ENCODE data around the gene GLP2R. TPM values are rescaled to one million over a fixed set of nuclear protein-coding genes. Genes with fewer than 3 reads are reported as not detected.

GLP2R gene
- total RNA-seq, 2 donors from 2014 or later: not detected

- DNase-seq (no peak), ATAC-seq (replicated peaks in 1 of 2) (no peak)
- H3K36me3 Mint-ChIP-seq (ENCODE audit: insufficient read depth in 2 of 2): no peaks in the 10 kb centered on the region
- H3K4me1 Mint-ChIP-seq (ENCODE audit: low read depth): no peaks in the 10 kb centered on the region
- H3K27ac Mint-ChIP-seq: no peak overlapping the region
- H3K4me3 Mint-ChIP-seq: no peak overlapping the region
- H3K9me3 Mint-ChIP-seq: peaks cover 0 to 4% of the 10 kb centered on the region in 2 donors
- H3K27me3 Mint-ChIP-seq (ENCODE audit: low read depth): no peaks in the 10 kb centered on the region
Measured at GRCh38 chr17:9802294-9802693, 23.4 kb upstream of the GLP2R start.

GRCh38 chr17:9802697-9803096 lies 23.0 kb upstream of the GLP2R start:
- no peak for DNase-seq
- ATAC-seq (replicated peaks in 1 of 2): no peak
- no peak overlapping the region for H3K4me3 Mint-ChIP-seq
- H3K36me3 Mint-ChIP-seq (ENCODE audit: insufficient read depth in 2 of 2): no peaks in the 10 kb centered on the region
- H3K9me3 Mint-ChIP-seq: peaks cover 0 to 4% of the 10 kb centered on the region in 2 donors
- H3K4me1 Mint-ChIP-seq (ENCODE audit: low read depth): no peaks in the 10 kb centered on the region
- H3K27me3 Mint-ChIP-seq (ENCODE audit: low read depth): no peaks in the 10 kb centered on the region
- H3K27ac Mint-ChIP-seq: no peak overlapping the region

- Mint-ChIP-seq H3K9me3 (peaks cover 0 to 4% of the 10 kb centered on the region in 2 donors), H3K27ac (no peak overlapping the region), H3K27me3 (ENCODE audit: low read depth) (no peaks in the 10 kb centered on the region), H3K4me3 (no peak overlapping the region), H3K36me3 (ENCODE audit: insufficient read depth in 2 of 2) (no peaks in the 10 kb centered on the region), H3K4me1 (ENCODE audit: low read depth) (no peaks in the 10 kb centered on the region)
- no peak for ATAC-seq (replicated peaks in 1 of 2)
- no peak for DNase-seq
Measured at GRCh38 chr17:9805769-9806168, 20.0 kb upstream of the GLP2R start.

- ATAC-seq (replicated peaks in 1 of 2) (no peak), DNase-seq (no peak)
- Mint-ChIP-seq H3K36me3 (ENCODE audit: insufficient read depth in 2 of 2) (no peaks in the 10 kb centered on the region), H3K4me3 (no peak overlapping the region), H3K27me3 (ENCODE audit: low read depth) (no peaks in the 10 kb centered on the region), H3K4me1 (ENCODE audit: low read depth) (no peaks in the 10 kb centered on the region), H3K9me3 (peaks cover 0 to 4% of the 10 kb centered on the region in 2 donors), H3K27ac (no peak overlapping the region)
Measured at GRCh38 chr17:9806699-9807098, 19.0 kb upstream of the GLP2R start.

- Mint-ChIP-seq H3K27me3 (ENCODE audit: low read depth) (no peaks in the 10 kb centered on the region), H3K36me3 (ENCODE audit: insufficient read depth in 2 of 2) (no peaks in the 10 kb centered on the region), H3K4me1 (ENCODE audit: low read depth) (no peaks in the 10 kb centered on the region), H3K27ac (no peak overlapping the region), H3K4me3 (no peak overlapping the region), H3K9me3 (peaks cover 0 to 4% of the 10 kb centered on the region in 2 donors)
- ATAC-seq (replicated peaks in 1 of 2) (no peak), DNase-seq (no peak)
Measured at GRCh38 chr17:9809409-9809808, 16.3 kb upstream of the GLP2R start.

- H3K9me3 Mint-ChIP-seq: no peaks in the 10 kb centered on the region
- H3K36me3 Mint-ChIP-seq (ENCODE audit: insufficient read depth in 2 of 2): no peaks in the 10 kb centered on the region
- ATAC-seq (replicated peaks in 1 of 2): no peak
- H3K27ac Mint-ChIP-seq: no peak overlapping the region
- H3K4me1 Mint-ChIP-seq (ENCODE audit: low read depth): no peaks in the 10 kb centered on the region
- H3K4me3 Mint-ChIP-seq: no peak overlapping the region
- no peaks in the 10 kb centered on the region for H3K27me3 Mint-ChIP-seq (ENCODE audit: low read depth)
- DNase-seq: no peak
Measured at GRCh38 chr17:9810100-9810949, 15.4 kb upstream of the GLP2R start.

- H3K4me1 Mint-ChIP-seq (ENCODE audit: low read depth): no peaks in the 10 kb centered on the region
- no peaks in the 10 kb centered on the region for H3K36me3 Mint-ChIP-seq (ENCODE audit: insufficient read depth in 2 of 2)
- DNase-seq (no peak), ATAC-seq (replicated peaks in 1 of 2) (no peak)
- no peak overlapping the region for H3K4me3 Mint-ChIP-seq
- no peak overlapping the region for H3K27ac Mint-ChIP-seq
- no peaks in the 10 kb centered on the region for H3K27me3 Mint-ChIP-seq (ENCODE audit: low read depth)
- no peaks in the 10 kb centered on the region for H3K9me3 Mint-ChIP-seq
Measured at GRCh38 chr17:9811086-9811485, 14.6 kb upstream of the GLP2R start.

GRCh38 chr17:9811537-9811936 lies 14.2 kb upstream of the GLP2R start:
- H3K27ac Mint-ChIP-seq: no peak overlapping the region
- no peak overlapping the region for H3K4me3 Mint-ChIP-seq
- peaks cover 4% of the 10 kb centered on the region in 2 donors for H3K9me3 Mint-ChIP-seq
- no peaks in the 10 kb centered on the region for H3K36me3 Mint-ChIP-seq (ENCODE audit: insufficient read depth in 2 of 2)
- DNase-seq: no peak
- H3K4me1 Mint-ChIP-seq (ENCODE audit: low read depth): no peaks in the 10 kb centered on the region
- no peaks in the 10 kb centered on the region for H3K27me3 Mint-ChIP-seq (ENCODE audit: low read depth)
- no peak for ATAC-seq (replicated peaks in 1 of 2)

GRCh38 chr17:9813166-9813565 lies 12.6 kb upstream of the GLP2R start:
- Mint-ChIP-seq H3K4me3 (no peak overlapping the region), H3K27ac (no peak overlapping the region), H3K4me1 (ENCODE audit: low read depth) (no peaks in the 10 kb centered on the region), H3K9me3 (peaks cover 6% of the 10 kb centered on the region in 2 donors), H3K27me3 (ENCODE audit: low read depth) (no peaks in the 10 kb centered on the region), H3K36me3 (ENCODE audit: insufficient read depth in 2 of 2) (no peaks in the 10 kb centered on the region)
- DNase-seq (no peak), ATAC-seq (replicated peaks in 1 of 2) (no peak)

- ATAC-seq (replicated peaks in 1 of 2) (no peak), DNase-seq (no peak)
- H3K9me3 Mint-ChIP-seq: peaks cover 6% of the 10 kb centered on the region in 2 donors
- no peak overlapping the region for H3K4me3 Mint-ChIP-seq
- no peak overlapping the region for H3K27ac Mint-ChIP-seq
- peaks cover 8% of the 10 kb centered on the region for H3K27me3 Mint-ChIP-seq (ENCODE audit: low read depth)
- H3K4me1 Mint-ChIP-seq (ENCODE audit: low read depth): no peaks in the 10 kb centered on the region
- H3K36me3 Mint-ChIP-seq (ENCODE audit: insufficient read depth in 2 of 2): no peaks in the 10 kb centered on the region
Measured at GRCh38 chr17:9814337-9814945, 11.3 kb upstream of the GLP2R start.

GRCh38 chr17:9816472-9816871 lies 9.3 kb upstream of the GLP2R start:
- DNase-seq: no peak
- H3K9me3 Mint-ChIP-seq: peaks cover 6% of the 10 kb centered on the region in 2 donors

GRCh38 chr17:9817086-9817485 lies 8.6 kb upstream of the GLP2R start:
- Mint-ChIP-seq H3K4me1 (ENCODE audit: low read depth) (no peaks in the 10 kb centered on the region), H3K4me3 (no peak overlapping the region), H3K27ac (no peak overlapping the region), H3K9me3 (peaks cover 6% of the 10 kb centered on the region in 2 donors), H3K27me3 (ENCODE audit: low read depth) (peaks cover 8% of the 10 kb centered on the region), H3K36me3 (ENCODE audit: insufficient read depth in 2 of 2) (no peaks in the 10 kb centered on the region)
- ATAC-seq (replicated peaks in 1 of 2) (no peak), DNase-seq (no peak)

More at GRCh38 chr17:9816472-9816871, 9.3 kb upstream of the GLP2R start:
- Mint-ChIP-seq H3K4me3 (no peak overlapping the region), H3K27ac (no peak overlapping the region), H3K27me3 (ENCODE audit: low read depth) (peaks cover 8% of the 10 kb centered on the region), H3K36me3 (ENCODE audit: insufficient read depth in 2 of 2) (no peaks in the 10 kb centered on the region), H3K4me1 (ENCODE audit: low read depth) (no peaks in the 10 kb centered on the region)
- no peak for ATAC-seq (replicated peaks in 1 of 2)

GRCh38 chr17:9818760-9819159 lies 7.0 kb upstream of the GLP2R start:
- no peak overlapping the region for H3K27ac Mint-ChIP-seq

More at GRCh38 chr17:9818760-9819159, 7.0 kb upstream of the GLP2R start:
- ATAC-seq (replicated peaks in 1 of 2) (no peak), DNase-seq (no peak)
- Mint-ChIP-seq H3K4me1 (ENCODE audit: low read depth) (no peaks in the 10 kb centered on the region), H3K36me3 (ENCODE audit: insufficient read depth in 2 of 2) (no peaks in the 10 kb centered on the region), H3K4me3 (no peak overlapping the region), H3K9me3 (peaks cover 7 to 8% of the 10 kb centered on the region in 2 donors), H3K27me3 (ENCODE audit: low read depth) (peaks cover 8% of the 10 kb centered on the region)
